Measurements from ENCODE around the gene CITED2.

The CITED2 gene

DNA sequence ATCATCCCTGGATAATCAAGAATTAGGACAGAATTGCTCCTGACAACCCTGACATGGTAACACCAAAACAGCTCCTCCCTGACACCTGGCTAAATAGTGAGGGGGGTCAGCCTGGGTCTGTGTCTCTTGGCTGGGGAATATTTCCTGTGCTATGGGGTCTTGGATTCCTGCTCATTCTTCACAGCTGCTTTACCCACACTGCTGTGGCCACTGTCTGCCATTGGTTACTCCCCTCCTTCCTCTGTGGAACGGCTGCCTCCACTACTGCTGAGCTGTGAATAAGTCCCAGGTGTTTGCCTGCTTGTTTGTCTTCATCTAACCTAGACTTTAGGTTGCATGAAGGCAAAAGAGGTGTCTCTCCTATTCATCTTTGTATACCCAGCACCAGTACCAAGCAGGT lies 48.8 kb downstream of the CITED2 start:
- no peak for DNase-seq

DNA sequence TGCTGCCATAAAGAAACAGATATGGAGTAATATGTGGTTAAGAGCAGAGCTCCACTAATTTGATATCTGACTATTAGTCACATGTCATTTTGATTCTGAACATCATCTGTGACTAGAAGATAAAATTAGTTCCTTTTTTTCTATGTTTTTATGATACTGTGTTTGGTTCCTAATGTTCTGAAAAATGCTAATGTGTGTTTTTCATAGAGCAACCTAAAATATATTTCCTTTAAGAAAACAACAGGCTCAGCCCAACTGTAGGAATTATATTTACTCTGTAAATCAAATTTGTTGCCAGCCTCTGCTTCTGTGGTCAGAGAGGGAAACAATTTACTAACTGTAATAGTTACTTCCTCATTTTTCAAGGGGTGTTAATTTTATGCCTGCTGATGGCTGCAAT lies 49.3 kb downstream of the CITED2 start:
- DNase-seq: no peak

DNA sequence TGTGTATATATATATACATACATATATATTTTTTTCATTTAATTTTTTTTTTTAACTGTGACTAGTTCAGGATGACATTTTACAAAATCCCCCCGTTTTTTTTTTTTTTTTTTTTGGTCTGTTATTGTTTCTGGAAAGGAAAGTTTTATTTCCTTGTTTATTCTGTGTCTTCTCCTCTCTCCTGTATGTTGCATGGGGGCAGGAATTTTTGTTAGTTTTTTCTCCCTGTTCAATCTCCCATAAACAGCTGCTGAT lies 50.2 kb downstream of the CITED2 start:
- no peak for DNase-seq

DNA sequence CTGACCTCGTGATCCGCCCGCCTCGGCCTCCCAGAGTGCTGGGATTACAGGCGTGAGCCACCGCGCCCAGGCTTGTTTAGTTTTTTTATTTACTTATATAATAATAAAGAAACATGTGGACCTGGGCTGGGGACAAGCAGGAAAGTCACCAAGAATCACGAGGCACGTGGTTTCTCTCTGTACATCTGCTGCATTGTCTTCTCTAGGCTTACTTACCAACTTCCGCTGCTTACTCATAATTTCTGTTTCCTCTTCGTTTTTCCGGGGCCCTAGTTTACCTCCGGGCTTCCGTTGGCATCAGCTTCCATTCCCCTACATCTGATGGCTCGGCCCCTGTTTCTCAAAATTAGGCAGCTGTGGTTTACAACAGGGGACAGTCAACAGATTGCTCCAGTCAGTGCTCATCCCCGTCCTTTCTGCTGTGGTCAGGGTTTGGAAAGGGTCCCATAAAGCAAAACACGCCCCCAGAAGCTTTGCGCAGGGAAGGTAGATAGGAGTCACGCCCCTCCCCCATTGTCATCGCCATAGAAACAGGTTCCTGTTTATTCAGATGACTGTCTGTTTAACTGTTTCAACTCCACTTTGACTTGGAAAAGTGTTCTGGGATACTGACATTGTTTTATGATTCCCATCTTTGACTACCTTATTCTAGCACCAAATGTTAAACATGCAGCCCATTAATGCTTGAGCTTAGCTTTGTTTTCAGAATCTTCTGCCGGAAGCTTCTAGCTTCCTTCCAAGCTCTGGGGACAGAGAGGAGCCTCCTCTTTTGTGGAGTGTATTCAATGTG lies 50.7 kb downstream of the CITED2 start:
- no peak for DNase-seq
